Right ventricle myocardium inferior (tissue), 1 donor: Measurements from ENCODE around the gene FGF14. TPM values are rescaled to one million over a fixed set of nuclear protein-coding genes. Genes with fewer than 3 reads are reported as not detected.

ENCODE experiments used
- ATAC-seq: fragments of 200-7000 bp; cut with Tn5 transposase; one replicate; pipeline ENCODE4 v1.9.1; 2020; ENCODE audit warnings: mild to moderate bottlenecking, moderate library complexity
- DNase-seq: peaks from one replicate; pipeline ENCODE4 v3.0.0; 2021; ENCODE audit errors: missing footprints
- intact Hi-C: fragments of 100-400 bp; cut with DNase I; formaldehyde crosslinking; loops from one replicate; pipeline ENCODE4 v1.11.0; 2022
- long read RNA-seq: library from polyadenylated mRNA; unstranded; transcript quantifications from one replicate; pipeline ENCODE4 v2.0.0, GENCODE V29; 2021
- total RNA-seq: library from RNA; stranded (reverse); fragmentation: NEBNext Ultra II Directional; extraction: Animal tissue kit (Norgen Biotek cat#: 25700); gene quantifications from one replicate; pipeline ENCODE4 v1.2.1, GENCODE V29; 2021
- donor health status: DM: no; HTN: yes; CAD: no; lungs with severe emphysema.

FGF14 gene
- total RNA-seq, result 3.6 TPM
- long read RNA-seq, partial matches to known transcripts, result 0 of 1 reads
- long read RNA-seq, other reads (novel, unspliced or antisense), result 1 of 1 reads

GRCh38 chr13:102401766-102402165 lies at the start of gene FGF14:
FGF14 (minus strand) TSS chr13:102402048.
- ATAC-seq, result no peak
- intact Hi-C loops, result loop anchor here (5.0 kb wide), 2 partner anchors 204 to 459 kb away; no protein-coding TSS in a partner anchor
- DNase-seq, result no peak

DNA sequence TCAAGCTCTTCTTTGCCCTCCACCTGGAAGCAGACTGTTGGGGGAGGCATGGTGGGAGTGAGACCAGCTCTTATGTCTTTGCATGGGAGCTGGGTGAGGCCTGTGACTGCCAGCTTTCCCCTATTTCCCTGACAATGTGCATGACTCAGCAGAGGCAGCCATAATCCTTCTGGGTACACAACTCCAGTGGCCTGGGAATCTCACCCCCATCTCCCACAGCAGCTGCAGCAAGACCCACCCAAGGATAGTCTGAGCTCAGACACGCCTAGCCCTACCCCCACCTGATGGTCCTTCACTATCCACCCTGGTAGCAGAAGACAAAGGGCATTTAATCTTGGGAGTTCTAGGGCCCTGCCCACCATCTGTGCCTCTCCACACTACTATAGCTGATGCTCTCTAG lies 41.4 kb upstream of the FGF14 start:
- no peak for ATAC-seq
- intact Hi-C loops, result no loop called here
- DNase-seq, result no peak

DNA sequence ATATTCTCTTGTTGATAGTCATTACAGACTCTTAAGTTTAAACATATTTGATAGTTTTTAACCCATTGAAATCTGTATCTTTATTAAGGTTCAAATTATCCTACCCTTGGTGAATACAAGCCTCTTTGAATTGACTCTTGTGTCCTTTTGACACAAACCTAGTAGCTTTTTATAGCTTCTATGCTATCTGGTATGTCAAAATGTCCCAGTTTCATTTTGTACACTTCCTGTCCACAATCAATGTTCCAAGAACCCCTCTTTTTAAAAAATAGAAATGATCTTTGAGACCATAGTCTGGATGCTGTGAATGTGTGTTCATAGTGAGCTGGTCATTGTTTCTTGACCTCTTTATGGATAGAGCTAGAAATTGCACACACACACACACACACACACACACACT lies 39.2 kb upstream of the FGF14 start:
- intact Hi-C loops, result no loop called here
- no peak for ATAC-seq
- no peak for DNase-seq

- DNase-seq, result no peak
- ATAC-seq, result no peak
- intact Hi-C loops, result no loop called here
Observed at GRCh38 chr13:102440259-102440936, 38.5 kb upstream of the FGF14 start.

DNA sequence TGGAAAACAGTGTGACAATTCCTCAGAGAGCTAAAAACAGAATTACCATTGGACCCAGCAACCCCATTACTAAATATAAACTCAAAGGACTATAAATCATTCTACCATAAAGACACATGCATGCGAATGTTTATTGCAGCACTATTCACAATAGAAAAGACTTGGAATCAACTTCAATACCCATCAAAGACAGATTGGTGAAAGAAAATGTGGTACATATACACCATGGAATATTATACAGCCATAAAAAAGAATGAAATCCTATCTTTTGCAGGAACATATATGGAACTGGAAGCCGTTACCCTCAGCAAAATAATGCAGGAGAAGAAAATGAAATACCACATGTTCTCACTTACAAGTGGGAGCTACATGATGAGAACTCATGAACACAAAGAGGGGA lies 20.8 kb upstream of the FGF14 start:
- ATAC-seq, result no peak

GRCh38 chr13:102405499-102406100 lies 3.8 kb upstream of the FGF14 start:
- ATAC-seq, result no peak
- intact Hi-C loops, result no loop called here

More for the DNA sequence above, 20.8 kb upstream of the FGF14 start:
- intact Hi-C loops, result no loop called here
- DNase-seq, result no peak

DNA sequence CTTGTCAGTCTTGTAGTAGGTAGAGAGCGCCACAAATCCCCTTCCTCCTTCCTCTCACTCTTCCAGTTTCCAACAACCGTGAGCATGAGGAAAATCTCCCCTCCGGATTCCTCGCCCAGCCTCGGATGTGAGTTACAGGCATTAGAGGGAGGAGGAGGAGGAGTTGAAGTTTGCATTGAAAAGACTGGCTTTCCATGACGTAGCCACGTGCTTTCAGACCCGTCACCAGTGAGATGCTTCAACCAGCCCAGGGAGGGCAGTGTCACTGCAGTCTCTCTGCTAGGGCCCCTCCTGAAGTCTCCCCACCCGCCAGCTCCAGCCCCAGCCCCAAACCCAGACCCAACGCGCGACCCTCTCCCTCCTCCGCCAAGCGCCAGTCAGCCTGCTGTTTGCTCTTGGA lies 442 bp upstream of the FGF14 start:
- peak; percentile 61 for ATAC-seq
- no peak for DNase-seq
- intact Hi-C loops, result loop anchor here (5.0 kb wide), 2 partner anchors 205 to 460 kb away; no protein-coding TSS in a partner anchor

More at GRCh38 chr13:102405499-102406100, 3.8 kb upstream of the FGF14 start:
- DNase-seq, result no peak

GRCh38 chr13:102401265-102401664 lies 583 bp downstream of the FGF14 start:
- intact Hi-C loops, result loop anchor here (5.0 kb wide), 2 partner anchors 204 to 459 kb away; no protein-coding TSS in a partner anchor
- ATAC-seq, result peak; percentile 42
- DNase-seq, result no peak

DNA sequence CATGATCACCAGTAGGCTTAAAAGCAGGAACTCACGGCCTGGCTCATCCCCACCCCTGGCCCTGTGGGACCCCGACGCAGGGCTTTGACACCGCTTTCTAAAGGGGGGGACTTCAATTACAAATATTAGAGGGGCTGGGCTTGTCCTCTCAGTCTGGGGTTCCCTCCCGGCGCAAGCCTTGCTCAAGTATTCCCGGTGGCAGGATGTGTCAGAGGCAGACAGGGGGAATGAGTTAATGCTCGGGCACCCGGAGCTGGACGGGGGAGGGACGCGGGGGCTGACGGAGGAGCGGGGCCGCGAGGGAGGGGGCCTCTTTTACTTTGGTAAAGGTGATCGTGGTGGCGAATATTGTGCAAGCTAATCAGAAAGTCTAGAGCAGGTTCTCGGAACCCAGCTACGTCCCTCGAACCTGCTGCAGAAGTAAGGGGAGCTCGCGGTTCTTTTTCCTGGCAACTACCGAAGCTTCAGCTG lies 1.1 kb downstream of the FGF14 start:
- ATAC-seq (peak; percentile 55), DNase-seq (peak; percentile 70)
- intact Hi-C loops, result loop anchor here (5.0 kb wide), 2 partner anchors 203 to 458 kb away; no protein-coding TSS in a partner anchor

DNA sequence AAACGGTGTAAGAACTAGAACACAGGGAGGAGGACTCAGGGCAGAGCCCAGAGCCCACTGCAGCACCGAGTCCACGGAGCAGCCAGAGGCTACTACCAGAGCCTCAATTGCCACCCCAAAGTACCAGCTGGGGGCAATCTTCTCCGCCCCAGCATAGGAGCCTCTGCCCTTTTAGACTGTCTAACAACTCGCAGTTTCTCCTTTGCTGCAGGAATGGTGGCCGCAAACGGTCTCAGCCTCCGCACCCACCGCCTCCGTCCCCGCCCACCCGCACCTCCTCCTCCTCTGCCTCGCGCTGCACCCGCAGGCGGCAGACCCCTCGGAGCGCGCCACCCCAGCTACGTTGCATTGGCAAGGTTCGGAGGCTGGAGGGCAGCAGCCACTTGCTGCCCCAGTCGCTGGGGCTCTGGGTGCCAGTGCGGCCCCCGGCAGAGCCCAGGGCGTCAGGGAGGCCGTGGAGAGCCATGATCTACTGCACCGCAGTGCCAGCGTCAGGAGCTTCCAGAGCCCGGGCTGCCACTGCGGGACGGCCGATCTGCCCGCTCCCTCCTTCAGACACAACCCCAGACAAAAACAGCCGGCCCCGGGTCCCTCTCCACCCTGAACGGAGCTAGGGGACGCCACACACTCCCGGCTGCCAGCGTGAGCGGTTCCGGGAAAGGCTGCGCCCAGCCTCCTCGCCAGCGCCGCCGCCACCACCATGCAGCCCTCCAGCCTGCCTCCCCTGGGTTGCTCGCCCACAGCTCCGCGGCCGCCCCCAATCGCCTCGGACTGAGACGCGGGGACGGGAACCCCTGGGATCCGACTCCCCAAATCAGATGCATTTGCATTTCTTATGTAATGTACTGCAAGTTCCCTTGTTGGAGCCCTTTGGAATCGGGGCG lies 1.8 kb downstream of the FGF14 start:
- intact Hi-C loops, result loop anchor here (5.0 kb wide), 3 partner anchors 203 to 458 kb away; no protein-coding TSS in a partner anchor
- DNase-seq (peak; percentile 54), ATAC-seq (peak; percentile 46)

GRCh38 chr13:102395939-102396338 lies 5.9 kb downstream of the FGF14 start:
- ATAC-seq, result no peak
- no peak for DNase-seq
- intact Hi-C loops, result loop anchor here (2.0 to 5.0 kb wide), 2 partner anchors 254 to 527 kb away; no protein-coding TSS in a partner anchor

DNA sequence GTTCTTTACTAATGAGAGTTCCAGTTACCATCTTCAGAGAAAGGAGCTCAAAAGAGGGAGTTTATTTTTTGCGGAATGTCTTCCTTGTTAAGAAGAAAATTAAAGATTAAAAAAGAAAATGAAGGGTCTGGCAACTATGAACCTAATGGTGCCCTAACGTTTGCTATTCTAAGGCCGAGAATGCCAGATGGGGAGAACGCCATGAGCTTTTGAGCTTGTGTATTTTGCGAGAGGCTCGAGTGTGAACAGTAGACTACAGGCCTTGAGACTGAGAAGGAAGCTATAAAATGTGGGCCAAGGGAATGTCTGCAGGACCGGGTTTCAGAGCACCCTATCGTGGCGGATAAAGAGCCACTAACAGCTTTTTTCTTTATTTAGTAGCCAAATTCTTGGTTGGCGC lies 6.7 kb downstream of the FGF14 start:
- DNase-seq (no peak), ATAC-seq (no peak)
- intact Hi-C loops, result loop anchor here (2.0 to 5.0 kb wide), 2 partner anchors 253 to 526 kb away; no protein-coding TSS in a partner anchor

DNA sequence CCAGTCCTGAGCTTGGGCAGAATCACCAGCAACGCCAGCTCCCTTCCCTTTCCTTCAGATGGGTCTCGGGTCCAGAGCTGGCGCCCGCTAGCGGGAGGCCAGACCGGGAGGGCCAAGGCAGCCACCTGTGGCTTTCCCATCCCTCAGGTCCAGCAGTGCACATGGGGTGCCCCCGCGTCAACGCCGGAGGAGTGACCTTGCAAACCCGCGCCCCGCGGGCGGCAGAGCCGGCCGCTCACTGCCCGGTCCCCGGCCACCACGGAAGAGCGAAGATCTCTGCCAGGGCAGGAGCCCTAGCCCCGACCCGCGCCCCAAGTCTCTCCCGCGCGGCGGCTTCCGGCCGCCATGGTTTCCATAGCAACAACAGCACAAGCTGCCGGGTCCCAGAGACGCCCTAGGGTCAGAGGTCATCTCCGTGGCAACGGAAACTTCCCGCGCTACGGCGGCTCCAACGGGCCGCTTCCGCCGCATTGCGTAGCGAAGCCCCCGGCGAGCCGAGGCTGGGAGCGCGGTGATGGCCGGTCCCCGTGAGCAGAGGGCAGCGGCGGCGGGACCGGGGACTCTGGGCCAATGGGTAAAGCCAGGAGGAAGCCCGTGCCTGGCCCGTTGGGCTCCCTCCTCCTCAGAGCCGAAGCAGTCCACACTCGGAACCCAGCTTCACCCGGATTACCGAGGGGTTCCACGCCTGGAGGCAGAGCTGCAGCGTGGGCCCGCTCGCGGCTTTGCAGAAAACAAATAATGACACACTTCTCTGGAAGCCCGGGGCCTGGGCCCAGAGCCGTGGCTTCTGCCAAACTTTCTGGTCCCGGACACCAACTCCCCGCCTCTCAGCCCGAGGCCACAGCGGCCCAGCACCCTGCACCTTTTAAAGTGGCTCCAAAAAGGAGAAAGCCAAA lies 7.4 kb downstream of the FGF14 start:
- DNase-seq (peak; percentile 94), ATAC-seq (peak; percentile 97)
- intact Hi-C loops, result loop anchor here (2.0 to 5.0 kb wide), 3 partner anchors 82 to 526 kb away; no protein-coding TSS in a partner anchor

DNA sequence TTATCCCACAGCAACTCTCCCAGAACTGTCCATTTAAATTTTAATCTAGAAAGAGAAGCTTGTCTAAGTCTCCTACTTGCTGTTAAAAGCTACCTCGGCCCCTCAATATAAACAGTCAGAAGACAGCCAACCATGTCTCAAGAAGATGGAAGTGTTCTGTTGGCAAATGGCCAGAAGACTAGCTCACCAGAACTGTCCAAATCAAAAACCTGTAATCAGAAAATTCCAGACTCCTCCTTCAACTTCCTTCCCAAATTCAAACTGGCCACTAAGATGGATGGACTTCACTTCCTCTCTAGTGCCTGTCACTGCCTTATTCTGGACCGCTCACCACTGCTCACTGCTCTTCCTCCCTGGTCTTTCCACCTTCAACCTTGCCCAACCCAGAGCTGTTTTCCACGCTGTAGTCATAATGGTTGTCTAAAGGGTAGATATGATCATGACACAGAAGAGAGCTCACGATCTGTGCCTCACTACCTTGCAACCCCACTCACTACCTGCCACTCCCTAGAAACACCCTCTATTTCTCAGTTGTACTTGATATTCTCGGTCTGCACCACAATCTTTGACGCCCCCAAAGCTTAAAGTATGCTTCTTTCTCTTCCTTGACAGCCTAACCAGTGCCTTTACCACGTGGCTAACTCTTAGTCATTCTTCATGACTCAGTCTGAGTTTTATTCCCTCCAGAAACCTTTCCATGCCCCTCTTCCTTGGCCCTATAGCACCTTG lies 9.2 kb downstream of the FGF14 start:
- intact Hi-C loops, result loop anchor here (5.0 kb wide), 1 partner anchor 80 kb away; no protein-coding TSS in a partner anchor
- DNase-seq (no peak), ATAC-seq (no peak)

GRCh38 chr13:102386461-102386860 lies 15.4 kb downstream of the FGF14 start:
- ATAC-seq, result no peak
- intact Hi-C loops, result no loop called here
- no peak for DNase-seq

- ATAC-seq (no peak), DNase-seq (no peak)
- intact Hi-C loops, result no loop called here
Observed at GRCh38 chr13:102380012-102380411, 21.8 kb downstream of the FGF14 start.

- no peak for DNase-seq
- ATAC-seq, result no peak
- intact Hi-C loops, result no loop called here
Observed at GRCh38 chr13:102376318-102376717, 25.5 kb downstream of the FGF14 start.
